Rectal smooth muscle tissue (tissue), 1 donor: Measurements from ENCODE around the gene CEP112.

Source experiments
- H3K27ac ChIP-seq: one replicate; pipeline ENCODE4 v1.7.0; 2013; ENCODE audit warnings: low read depth, low read length, inconsistent platforms
- H3K27me3 ChIP-seq: one replicate; pipeline ENCODE4 v1.7.0; 2013; ENCODE audit warnings: low read length; ENCODE audit not compliant: control insufficient read depth, insufficient read depth
- H3K36me3 ChIP-seq: one replicate; pipeline ENCODE4 v1.7.0; 2013; ENCODE audit warnings: low read length; ENCODE audit not compliant: control insufficient read depth, insufficient read depth
- H3K4me1 ChIP-seq: one replicate; pipeline ENCODE4 v1.7.0; 2013; ENCODE audit warnings: low read length; ENCODE audit not compliant: control insufficient read depth, insufficient read depth
- H3K4me3 ChIP-seq: one replicate; pipeline ENCODE4 v1.7.0; 2013; ENCODE audit warnings: low read length
- H3K9ac ChIP-seq: one replicate; pipeline ENCODE4 v1.7.0; 2013; ENCODE audit warnings: low read length

The CEP112 gene

GRCh38 chr17:65867014-65867413, 324.9 kb downstream of the CEP112 start:
- Histone ChIP-seq H3K4me1 (no peaks in the 10 kb centered on the region), H3K27me3 (no peaks in the 10 kb centered on the region), H3K27ac (no peak overlapping the region), H3K36me3 (no peaks in the 10 kb centered on the region), H3K9ac (no peak overlapping the region), H3K4me3 (no peak overlapping the region)

DNA sequence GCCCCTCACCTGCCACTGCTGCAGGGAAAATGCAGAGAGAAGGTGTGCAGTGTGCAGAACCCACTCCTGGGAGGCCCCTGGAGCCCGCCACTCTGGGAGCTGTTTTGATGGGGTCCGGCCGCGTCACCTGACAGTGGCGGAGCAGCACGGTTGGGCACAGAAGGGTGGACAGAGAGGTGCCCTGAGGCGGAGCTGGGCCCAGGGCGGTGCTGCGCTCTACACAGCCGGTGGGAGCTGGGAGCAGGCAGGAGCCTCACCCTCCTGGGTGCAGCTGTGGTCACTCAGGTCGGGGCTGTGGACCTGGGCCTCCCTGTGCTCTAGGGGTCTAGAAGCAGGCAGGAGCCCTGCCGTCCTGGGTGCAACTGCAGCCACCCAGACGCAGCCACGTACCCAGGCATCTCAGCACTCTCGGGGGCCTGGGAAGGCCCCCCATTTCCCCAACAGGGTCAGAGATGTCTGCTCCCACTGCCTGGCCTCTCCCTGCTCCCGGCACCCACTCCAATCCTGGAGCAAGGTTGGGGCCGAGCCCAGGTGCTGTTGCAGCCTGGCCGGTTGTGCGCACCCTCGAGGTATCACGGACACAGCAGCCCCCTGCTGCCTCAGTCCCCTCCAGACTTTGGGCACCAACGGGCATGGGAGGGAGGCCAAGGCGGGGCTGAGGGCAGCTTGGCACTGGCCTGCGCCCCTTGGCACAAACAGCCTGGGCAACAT, 326.1 kb downstream of the CEP112 start:
- Histone ChIP-seq H3K9ac (no peak overlapping the region), H3K27me3 (no peaks in the 10 kb centered on the region), H3K4me1 (no peaks in the 10 kb centered on the region), H3K4me3 (no peak overlapping the region), H3K36me3 (no peaks in the 10 kb centered on the region), H3K27ac (no peak overlapping the region)

DNA sequence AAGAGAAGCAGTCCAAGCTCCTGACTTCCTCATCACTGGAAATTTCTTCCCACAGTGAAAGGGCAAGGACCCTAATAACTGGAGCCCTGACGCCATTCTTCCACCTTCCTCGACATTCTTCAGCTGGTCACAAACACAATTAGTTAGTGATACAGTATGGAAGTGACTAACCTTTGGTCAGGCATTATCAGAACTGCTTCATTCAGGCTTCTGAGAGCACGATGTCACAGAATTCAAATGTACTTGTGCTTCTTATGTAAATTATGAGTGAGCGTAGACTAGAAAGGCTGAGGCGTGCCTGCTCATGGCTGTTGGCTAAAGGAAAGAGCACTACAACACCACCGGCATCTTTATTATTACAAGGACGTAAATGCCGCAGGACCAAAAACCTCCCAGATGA, 327.5 kb downstream of the CEP112 start:
- H3K4me3 ChIP-seq, result no peak overlapping the region
- no peak overlapping the region for H3K9ac ChIP-seq
- no peaks in the 10 kb centered on the region for H3K27me3 ChIP-seq
- H3K36me3 ChIP-seq, result no peaks in the 10 kb centered on the region
- no peak overlapping the region for H3K27ac ChIP-seq
- no peaks in the 10 kb centered on the region for H3K4me1 ChIP-seq

DNA sequence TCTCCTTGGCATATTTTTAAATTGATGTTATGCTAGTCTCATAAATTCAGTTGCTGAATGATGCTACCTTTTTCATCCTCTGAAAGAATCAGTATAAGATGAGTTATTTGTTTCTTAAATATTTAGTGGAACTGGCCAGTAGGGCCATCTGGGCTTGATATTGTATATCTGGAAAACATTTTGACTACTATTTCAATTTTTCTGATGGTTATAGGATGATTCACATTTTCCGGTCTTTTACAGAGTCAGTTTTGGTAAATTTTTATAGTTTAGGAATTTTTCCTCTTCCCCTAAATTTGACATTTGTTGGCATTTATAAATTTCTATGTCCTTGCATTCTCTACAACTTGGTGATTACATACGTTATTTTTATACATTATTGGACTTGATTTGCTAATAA, 334.2 kb downstream of the CEP112 start:
- Histone ChIP-seq H3K4me1 (no peaks in the 10 kb centered on the region), H3K9ac (no peak overlapping the region), H3K27me3 (no peaks in the 10 kb centered on the region)

GRCh38 chr17:65856865-65857264, 335.1 kb downstream of the CEP112 start:
- Histone ChIP-seq H3K9ac (no peak overlapping the region), H3K4me3 (no peak overlapping the region), H3K4me1 (no peaks in the 10 kb centered on the region), H3K27ac (no peak overlapping the region), H3K36me3 (no peaks in the 10 kb centered on the region), H3K27me3 (no peaks in the 10 kb centered on the region)

More for the DNA sequence above, 334.2 kb downstream of the CEP112 start:
- H3K27ac ChIP-seq, result no peak overlapping the region
- no peaks in the 10 kb centered on the region for H3K36me3 ChIP-seq
- H3K4me3 ChIP-seq, result no peak overlapping the region

DNA sequence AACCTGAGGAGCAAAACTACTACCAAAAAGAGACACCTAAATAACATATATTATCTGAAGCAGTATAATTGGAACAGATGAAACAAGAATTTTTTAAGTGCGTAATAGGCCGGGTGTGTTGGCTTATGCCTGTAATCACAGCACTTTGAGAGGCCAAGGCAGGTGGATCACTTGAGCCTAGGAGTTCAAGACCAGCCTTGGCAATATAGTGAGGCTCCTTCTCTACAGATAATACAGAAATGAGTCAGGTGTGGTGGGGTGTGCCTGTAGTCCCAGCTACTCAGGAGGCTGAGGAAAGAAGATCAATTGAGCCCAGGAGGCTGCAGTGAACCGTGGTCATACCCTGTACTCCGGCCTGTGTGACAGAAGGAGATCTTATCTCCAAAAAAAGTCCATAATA, 336.3 kb downstream of the CEP112 start:
- Histone ChIP-seq H3K27ac (no peak overlapping the region), H3K27me3 (no peaks in the 10 kb centered on the region), H3K4me1 (no peaks in the 10 kb centered on the region), H3K9ac (no peak overlapping the region), H3K36me3 (no peaks in the 10 kb centered on the region), H3K4me3 (no peak overlapping the region)

DNA sequence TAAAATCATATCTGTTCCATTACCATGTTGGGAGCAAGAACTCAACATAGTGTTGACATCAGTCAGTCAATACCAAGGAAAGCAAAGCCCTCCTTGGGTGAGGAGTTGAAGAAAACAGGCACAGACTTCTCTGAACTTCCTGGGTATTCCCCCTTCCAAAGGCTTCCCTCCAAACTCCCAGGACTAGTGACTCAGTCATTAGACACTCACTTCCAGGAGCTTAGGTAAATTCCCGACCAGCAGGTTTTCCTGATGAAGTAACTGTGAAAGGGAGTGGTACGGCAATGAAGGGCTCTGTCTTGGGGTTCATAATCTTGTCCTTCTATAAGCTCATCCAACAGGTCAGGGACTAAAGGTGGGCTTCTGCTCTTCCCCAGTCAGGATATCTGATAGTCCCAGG, 336.7 kb downstream of the CEP112 start:
- no peak overlapping the region for H3K4me3 ChIP-seq
- no peak overlapping the region for H3K9ac ChIP-seq
- H3K36me3 ChIP-seq, result no peaks in the 10 kb centered on the region
- H3K4me1 ChIP-seq, result no peaks in the 10 kb centered on the region
- no peaks in the 10 kb centered on the region for H3K27me3 ChIP-seq
- H3K27ac ChIP-seq, result no peak overlapping the region

DNA sequence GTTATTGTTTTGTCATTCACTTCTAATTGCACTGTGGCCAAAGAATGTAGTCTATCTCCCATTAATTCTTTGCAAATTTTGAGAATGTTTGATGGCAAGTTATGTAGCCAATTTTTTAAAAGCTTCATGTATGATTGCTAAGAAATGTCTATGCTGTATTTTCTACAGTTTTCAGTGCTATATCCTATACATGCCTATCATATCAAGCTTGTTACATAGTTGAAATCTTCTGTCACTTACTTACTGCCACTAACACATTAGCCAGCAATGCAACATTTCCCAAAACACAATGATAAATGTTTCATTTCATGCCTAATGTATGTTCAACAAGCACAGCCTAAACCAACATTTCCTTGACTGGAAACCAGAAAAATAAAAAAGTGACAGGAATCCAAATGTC, 338.1 kb downstream of the CEP112 start:
- Histone ChIP-seq H3K27me3 (no peaks in the 10 kb centered on the region), H3K9ac (no peak overlapping the region), H3K36me3 (no peaks in the 10 kb centered on the region), H3K27ac (no peak overlapping the region), H3K4me1 (no peaks in the 10 kb centered on the region), H3K4me3 (no peak overlapping the region)

- Histone ChIP-seq H3K9ac (no peak overlapping the region), H3K36me3 (no peaks in the 10 kb centered on the region), H3K27me3 (no peaks in the 10 kb centered on the region), H3K4me1 (no peaks in the 10 kb centered on the region), H3K4me3 (no peak overlapping the region), H3K27ac (no peak overlapping the region)
Observed at GRCh38 chr17:65852911-65853310, 339.0 kb downstream of the CEP112 start.

- no peak overlapping the region for H3K27ac ChIP-seq
- H3K4me3 ChIP-seq, result no peak overlapping the region
- H3K4me1 ChIP-seq, result no peaks in the 10 kb centered on the region
- H3K27me3 ChIP-seq, result no peaks in the 10 kb centered on the region
- H3K36me3 ChIP-seq, result peaks cover 3% of the 10 kb centered on the region
- no peak overlapping the region for H3K9ac ChIP-seq
Observed at GRCh38 chr17:65851965-65852736, 339.8 kb downstream of the CEP112 start.

DNA sequence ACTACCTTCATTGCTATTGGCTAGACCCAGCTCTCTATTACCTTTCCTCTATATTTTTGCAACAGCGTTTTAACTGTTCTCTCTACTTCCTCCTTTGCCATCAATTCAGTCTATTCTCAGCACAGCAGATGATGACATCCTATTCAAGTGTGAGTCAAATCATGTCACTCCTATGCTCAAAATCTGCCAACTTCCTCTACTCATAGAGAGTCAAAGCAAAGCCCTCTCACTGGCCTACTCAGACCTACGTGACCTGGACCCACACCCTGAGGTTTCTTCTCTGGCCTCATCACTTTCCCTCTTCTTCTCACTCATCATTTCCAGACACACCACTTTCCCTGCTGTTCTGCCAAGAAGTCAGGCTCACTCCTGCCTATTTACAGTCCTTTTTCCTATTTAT, 341.4 kb downstream of the CEP112 start:
- Histone ChIP-seq H3K4me1 (no peaks in the 10 kb centered on the region), H3K9ac (no peak overlapping the region), H3K4me3 (no peak overlapping the region), H3K27ac (no peak overlapping the region), H3K36me3 (peaks cover 3% of the 10 kb centered on the region), H3K27me3 (no peaks in the 10 kb centered on the region)

DNA sequence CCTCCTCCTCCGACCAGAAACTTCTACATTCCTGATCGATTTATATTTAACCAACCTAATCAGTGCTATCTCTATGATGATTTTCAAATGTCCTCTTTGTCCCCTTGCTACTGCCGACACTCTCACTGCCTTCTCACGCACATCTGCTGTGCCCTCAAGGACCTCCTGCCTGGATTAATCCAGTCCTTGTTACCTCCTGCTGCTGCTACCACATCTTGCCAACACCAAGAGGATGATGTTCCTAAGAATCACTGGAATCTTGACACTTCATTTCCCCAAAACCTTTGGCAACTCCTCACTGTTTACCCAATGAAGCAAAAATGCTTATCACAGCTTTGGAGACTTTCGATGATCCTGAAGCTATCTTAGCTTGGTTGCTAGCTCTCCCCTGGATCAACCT, 343.2 kb downstream of the CEP112 start:
- peaks cover 3% of the 10 kb centered on the region for H3K36me3 ChIP-seq
- no peak overlapping the region for H3K4me3 ChIP-seq
- no peak overlapping the region for H3K27ac ChIP-seq
- no peak overlapping the region for H3K9ac ChIP-seq
- H3K4me1 ChIP-seq, result no peaks in the 10 kb centered on the region
- no peaks in the 10 kb centered on the region for H3K27me3 ChIP-seq

- H3K36me3 ChIP-seq, result no peaks in the 10 kb centered on the region
- H3K4me3 ChIP-seq, result no peak overlapping the region
- H3K27me3 ChIP-seq, result no peaks in the 10 kb centered on the region
- H3K9ac ChIP-seq, result no peak overlapping the region
- no peaks in the 10 kb centered on the region for H3K4me1 ChIP-seq
- H3K27ac ChIP-seq, result no peak overlapping the region
Observed at GRCh38 chr17:65841089-65841488, 350.8 kb downstream of the CEP112 start.
